ENCODE results near the gene LSP1.
"Not testable (repeated sequence)": the region's sequence is repeated elsewhere in the genome, so short reads cannot be mapped to it uniquely, and the experiment has no call there.

Gene LSP1

DNA sequence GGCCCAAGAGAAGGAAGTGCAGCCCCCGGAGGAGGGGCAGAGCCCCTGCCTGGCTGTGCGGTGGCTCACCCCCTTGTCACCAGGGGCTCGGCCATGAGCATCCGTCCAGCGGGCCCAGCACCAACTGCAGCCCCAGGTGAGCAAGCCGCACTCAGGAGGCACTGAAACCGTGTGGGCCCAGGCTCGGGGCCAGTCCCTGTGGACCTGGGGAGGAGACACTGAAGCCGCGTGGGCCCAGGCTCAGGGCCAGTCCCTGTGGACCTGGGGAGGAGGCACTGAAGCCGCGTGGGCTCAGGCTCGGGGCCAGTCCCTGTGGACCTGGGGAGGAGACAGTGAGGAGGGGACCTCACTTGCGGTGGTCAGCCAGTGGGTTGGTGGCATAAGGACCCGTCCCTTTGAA, 13.9 kb downstream of the LSP1 start:
- DNase-seq, result no peak

DNA sequence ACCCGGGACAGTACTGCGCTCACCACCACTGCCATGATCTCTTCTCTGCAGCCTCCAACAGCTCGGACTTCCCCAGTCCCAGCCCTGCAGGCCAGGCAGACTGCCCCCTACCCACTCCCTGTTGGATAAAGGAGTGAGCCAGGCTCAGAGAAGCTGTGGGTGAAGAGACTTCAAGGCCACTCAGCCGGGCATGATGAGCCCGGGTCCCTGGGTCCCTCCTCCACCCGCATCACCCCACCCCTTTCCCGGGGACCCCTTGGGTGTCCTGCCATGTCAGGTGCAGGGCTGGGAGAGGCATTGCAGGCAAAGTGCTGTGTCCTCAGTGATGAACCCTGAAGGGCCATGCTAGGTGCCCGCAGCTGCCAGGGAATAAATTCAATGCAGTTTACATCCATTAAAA, 14.5 kb downstream of the LSP1 start:
- no peak for DNase-seq

DNA sequence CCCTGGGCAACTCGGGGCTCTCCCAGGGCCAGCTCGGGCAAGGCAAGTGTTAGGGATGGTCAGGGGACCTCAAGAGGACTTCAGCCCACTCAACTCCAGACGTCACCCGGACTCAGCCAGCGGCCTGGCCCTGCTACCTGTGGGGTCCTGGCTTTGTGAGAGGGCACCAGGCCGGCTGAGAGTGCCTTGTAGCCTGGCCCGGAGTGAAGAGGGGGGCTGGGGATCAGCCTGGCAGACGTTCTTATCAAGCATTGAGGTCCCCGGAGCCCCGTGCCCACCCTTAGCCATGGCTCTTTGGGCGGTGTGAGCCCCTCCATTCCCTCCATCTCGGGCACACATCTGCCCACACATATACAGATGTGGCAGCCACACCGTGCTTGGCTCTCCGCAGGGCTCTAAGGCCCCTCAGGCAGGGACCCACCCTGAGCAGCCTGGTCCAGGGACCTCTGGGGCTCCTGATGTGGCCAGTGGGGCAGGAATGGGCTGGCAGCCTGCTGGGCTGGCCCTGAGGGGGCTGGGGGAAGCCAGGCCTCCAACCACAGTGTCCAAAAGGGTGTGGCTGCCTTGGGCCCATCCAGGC, 15.3 kb downstream of the LSP1 start:
- no peak for DNase-seq

DNA sequence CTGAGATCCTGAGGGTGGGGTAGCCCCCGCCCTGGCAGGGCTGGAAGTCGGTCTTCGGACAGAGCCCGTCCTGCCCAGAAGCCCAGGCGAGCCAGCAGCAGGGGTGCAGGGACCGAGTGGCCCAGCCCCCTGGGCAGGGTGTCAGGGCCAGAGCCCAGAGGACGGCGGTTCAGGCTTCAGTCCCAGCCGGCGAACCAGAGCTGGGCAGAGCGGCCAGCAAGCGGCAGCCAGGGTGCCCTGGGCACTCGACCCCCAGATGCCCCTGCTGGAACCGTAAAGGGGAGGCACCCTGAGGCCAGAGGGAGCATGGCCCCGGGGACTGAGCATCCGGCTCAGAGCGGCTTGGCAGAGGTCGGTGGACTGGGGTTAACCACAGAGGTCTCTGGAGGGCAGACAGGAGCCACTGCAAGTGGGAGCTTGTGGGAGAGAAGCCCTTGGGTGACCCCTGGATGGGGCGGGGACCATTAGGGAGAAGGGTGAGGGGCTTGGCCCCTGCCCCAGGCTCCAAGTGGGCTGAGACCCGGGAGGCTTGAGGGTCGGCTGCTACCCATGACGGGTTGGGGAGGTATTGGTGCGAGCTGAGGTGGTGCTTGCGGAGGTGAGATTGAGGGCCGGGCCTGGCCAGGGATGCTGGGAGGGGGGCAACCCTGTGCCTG, 15.9 kb downstream of the LSP1 start:
- DNase-seq, result no peak

DNA sequence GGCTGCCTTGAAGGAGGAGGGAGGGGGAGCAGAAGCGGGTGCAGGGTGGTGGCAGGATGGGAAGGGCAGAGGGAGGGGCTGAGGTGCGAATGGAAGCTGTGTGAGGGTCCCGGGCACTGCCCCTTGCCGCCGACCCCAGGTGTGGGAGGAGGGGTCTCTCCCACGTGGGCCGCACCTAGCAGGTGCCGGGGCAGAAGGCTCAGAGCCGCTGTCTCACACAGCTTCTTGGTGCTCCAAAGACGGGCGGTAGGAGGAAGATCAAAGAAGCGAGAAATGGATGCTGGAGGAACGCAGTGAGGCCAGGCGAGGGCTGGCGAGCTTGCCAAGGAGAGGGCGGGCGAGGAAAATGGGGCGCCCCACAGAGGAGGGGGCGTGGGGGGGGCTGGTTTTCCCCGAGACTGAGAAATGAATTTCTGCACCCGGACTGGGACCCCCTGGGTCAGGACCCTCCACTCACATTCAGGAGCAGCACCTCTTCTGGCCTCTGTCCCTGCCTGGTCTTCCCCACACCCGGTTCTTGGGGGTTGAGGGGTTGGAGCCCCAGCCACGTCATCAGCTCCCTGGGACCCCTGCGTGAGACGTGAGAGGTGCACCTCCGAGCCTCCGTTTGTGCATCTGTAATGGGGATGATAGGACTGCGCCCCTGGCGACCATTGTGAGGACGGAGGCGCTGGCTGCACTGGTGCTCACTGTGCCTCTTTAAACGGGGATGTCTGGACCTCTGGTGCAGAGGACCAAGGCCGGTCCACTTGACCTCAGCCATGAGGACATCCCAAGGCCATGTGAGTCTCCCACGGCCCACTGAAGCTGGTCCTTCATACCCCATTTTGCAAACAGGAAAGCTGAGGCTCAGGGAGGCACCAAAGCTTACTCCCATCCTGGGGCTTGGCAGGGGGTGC, 16.8 kb downstream of the LSP1 start:
- DNase-seq, result no peak

DNA sequence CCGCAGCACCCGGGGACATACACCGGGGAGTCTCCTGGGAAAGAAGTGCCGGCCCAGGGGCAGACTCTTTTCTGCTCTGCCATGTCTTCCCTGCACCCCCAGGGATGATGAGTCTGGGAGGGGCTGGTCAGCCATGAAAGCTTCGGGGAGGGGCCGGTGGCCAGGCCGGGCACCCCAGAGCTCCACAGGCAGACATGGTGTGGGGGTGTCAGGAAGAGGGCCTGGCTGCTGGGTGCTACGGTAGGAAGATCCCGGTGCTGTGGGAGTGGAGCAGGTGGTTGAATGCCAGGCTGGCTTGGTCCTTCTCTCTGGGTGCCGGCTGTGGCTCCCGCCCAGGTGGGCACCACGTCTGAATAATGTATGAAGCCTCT, 17.4 kb downstream of the LSP1 start:
- DNase-seq, result no peak

DNA sequence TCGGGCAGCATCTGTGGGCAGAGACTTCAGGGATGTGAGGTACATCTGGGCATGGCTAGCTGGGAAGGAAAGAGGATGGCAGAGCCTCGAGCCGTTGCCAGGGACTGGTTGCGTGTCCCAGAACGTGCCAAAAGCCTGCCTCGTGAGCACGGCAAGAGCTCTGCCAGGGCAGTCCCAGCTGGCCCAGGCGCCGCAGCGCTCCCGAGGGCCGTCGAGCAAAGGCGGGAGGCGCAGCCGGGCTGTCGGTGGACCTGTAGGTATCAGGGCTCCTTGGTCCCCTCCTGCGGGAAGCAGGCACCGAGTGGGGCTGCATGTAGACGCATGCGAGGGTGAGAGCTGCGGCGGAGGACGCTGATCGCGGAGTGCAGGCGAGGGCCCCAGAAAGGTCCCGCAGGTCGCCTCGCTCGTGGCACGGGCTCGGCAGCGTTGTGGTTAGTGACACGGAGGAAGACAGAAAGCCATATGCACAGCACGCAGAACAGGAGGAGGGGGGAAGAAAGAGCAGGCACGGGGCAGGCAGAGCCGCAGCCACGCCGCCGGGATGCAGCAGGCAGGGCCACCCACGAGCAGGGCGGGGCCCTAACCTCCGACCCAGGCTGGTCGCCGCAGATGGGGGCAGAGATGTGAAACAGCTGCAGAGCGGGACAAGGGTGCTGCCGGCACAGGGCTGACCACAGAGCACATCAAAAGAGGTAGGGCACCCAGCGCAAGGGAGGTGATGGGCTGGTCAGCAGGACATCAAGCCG, 18.0 kb downstream of the LSP1 start:
- no peak for DNase-seq

DNA sequence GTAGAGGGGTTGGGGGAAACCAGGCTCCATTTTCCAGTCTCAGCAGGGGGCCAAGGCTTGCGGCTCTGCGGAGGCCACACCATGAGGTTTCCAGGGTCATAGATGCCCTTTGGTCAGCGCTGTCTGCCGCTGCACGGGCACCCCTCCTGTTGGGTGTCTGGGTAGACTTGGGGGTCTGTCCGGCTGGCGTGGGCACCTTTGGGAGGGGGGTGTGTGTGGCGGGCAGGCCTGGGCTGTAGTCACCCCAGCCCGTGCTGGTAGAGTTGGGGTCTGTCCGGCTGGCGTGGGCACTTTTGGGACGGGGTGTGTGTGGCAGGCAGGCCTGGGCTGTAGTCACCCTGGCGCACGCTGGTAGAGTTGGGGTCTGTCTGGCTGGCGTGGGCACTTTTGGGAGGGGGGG, 18.6 kb downstream of the LSP1 start:
- no peak for DNase-seq

DNA sequence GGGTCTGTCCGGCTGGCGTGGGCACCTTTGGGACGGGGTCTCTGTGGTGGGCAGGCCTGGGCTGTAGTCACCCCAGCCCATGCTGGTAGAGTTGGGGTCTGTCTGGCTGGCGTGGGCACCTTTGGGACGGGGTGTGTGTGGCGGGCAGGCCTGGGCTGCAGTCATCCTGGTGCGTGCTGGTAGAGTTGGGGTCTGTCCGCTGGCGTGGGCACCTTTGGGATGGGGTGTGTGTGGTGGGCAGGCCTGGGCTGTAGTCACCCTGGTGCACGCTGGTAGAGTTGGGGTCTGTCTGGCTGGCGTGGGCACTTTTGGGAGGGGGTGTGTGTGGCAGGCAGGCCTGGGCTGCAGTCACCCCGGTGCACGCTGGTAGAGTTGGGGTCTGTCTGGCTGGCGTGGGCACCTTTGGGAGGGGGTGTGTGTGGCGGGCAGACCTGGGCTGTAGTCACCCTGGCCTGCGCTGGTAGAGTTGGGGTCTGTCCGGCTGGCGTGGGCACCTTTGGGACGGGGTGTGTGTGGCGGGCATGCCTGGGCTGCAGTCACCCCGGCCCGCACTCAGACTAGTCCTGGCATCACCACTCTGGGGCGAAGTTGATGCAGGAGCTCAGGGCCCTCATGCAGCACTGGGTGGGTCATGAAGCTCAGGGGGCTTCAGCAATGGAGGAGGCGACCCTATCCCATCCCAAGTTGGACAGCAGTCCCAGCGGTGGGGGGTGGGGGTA, 19.5 kb downstream of the LSP1 start:
- DNase-seq, result no peak

DNA sequence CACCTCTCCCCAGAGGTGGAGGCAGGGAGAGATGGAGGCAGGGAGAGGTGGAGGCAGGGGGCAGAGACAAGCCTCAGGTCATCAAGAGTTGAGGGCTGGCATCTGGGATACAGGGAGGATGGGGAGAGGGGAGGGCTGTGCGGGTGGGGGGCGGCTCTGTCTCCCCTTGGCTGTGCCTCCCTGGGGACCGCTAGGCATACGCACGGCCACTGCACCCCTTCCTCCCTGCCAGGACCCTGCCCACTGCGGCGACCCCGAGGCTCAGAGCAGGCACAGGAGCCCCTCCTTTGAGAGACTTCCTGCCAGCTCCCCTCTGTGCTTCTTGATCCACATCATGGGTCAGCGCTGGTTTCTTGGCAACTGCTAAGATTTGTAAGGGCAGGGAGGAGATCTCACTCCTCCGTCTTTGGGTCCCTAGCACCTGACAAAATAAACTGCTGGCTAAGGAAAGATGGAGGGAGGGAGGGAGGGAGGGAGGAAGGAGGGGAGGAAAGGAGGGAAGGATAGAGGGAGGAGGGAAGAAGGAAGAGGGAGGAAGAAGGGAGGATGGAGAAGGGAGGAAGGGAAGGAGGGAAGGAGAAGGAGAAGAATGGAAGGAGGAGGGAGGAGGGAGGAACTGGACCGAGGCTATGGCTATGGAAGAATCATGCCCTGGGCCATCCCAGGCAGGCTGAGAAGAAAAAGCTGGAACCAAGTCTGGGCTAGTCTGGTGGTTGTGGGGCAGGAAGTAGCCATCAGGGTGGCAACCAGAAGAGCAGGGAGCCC, 20.3 kb downstream of the LSP1 start:
- peak; percentile 17 for DNase-seq

DNA sequence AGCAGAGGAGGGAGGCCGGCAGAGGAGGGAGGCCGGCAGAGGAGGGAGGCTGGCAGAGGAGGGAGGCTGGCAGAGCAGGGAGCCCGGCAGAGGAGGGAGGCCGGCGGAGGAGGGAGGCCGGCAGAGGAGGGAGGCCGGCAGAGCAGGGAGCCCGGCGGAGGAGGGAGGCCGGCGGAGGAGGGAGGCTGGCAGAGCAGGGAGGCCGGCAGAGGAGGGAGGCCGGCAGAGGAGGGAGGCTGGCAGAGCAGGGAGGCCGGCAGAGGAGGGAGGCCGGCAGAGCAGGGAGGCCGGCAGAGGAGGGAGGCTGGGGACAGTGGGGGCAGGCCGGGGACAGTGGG, 20.9 kb downstream of the LSP1 start:
- not testable (repeated sequence) for DNase-seq

DNA sequence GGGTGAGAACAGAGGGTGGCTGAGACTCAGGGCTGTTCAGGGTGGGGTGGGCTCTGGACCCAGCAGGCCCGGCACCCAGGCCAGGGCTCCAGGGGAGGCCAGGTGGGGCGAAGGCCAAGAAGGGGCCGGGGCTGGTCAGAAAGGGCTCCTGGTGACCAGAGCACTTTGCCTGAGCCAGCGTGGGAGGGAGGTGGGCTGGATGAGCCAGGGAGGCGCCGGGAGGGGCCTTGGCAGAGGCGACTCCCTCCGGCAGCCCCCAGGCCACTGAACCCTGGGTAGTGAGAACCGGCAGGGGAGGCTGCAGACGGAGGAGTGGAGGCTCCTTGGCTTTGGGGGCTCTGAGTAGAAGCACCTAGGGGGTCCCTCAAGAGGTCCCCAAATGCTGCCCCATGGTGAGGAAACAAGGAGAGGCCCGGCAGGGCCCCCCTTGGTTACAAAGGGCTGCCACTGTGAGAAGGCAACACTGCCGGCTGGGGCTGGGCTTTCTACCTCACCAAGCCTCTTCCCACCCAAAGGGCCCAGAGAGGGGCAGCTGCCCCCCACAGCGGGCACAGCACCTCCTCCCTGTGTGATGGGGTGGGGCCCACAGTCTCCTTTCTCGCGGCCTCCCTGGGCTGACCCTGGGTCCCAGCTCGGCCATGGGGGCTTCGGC, 21.7 kb downstream of the LSP1 start:
- not testable (repeated sequence) for DNase-seq

DNA sequence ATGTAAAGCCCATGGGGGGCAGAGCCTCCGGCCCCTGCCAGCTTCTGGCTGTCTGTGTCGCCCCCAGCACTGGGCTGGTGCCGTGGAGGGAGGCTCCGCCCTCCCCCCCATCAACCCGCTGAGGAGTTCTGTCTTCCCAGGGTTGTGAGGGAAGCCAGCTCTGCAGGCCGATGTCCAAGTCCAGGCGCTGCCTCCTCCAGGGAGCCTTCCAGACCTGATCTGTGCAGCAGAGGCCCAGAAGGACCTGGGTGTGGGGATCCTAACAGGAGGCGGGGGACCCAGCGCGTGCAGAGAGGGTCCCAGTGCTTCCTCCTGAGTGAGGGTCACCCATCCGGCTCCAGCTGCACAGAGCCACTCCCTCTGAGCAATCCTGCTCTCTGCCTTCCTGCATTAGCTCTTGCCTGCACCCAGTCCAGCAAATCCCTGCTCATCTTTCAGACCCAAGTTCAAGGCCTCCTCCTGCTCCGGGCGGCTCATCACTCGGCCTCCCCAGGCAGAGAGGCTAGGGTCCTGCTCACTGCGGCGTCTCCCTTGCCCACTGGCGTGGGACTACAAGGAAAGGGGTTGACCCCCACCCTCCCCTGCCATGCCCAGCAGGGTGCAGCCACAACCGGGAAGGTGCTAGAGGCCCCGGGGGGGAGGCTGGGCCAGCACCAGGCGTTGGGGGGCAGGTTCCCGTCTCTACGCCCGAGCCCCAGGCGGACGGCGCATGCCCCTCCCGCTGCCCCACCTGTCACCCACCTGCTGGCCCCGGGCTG, 22.4 kb downstream of the LSP1 start:
- DNase-seq, result no peak

DNA sequence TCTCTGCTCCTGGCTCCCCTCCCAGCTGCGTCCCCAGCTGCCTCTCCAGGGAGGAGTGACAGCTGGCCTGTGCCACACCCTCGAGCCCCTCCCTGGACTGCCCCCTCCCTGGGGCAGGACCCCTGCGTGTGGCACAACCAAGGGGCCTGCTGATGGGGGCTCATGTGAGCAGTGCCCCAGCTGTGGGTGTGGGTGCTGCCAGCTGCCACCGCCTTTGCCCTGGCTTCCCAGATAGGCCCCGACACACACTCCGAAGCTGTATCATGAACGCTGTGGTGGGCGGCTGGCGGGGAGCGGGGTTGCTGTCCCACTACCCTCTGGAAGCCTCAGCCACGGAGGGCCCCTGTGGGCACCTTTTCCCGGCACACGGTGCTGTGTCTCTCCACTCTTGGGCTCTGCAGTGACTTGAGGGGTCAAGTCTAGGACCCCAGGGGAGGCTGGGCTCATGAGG, 23.0 kb downstream of the LSP1 start:
- DNase-seq, result not testable (repeated sequence)

DNA sequence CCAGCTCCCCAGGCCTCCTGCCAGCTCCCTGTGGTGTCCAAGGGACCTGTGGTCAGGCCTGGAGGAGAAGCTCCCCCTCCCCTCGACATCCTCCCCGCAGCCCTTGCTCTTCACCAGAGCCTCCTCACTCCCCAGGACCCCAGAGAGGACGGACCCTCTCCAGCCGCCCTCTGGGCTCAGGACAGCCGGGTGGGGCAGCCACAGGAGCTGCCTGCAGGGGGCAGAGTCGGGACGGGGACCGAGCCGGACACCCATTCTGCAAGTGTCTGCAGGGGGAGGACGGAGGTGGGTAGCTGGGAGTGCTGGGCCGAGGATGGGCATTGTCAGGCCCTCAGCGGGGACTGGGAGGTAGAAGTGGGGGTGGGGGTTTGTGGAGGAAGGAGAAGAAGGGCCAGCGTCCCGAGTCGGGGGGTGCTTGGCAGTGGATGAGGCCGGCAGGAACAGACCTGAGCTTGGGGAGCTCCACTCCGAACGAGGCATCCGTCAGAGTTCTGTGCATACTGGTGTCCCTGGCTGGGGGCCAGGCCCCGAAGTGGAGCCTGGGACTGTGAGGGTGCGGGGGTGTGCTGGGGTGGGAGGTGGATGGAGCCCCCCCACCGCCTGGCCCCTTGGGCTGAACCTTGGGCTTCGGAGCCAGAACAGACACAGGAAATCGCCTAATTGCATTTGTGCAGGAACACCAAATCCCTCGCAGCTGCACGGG, 23.6 kb downstream of the LSP1 start:
- DNase-seq, result peak; percentile 37

DNA sequence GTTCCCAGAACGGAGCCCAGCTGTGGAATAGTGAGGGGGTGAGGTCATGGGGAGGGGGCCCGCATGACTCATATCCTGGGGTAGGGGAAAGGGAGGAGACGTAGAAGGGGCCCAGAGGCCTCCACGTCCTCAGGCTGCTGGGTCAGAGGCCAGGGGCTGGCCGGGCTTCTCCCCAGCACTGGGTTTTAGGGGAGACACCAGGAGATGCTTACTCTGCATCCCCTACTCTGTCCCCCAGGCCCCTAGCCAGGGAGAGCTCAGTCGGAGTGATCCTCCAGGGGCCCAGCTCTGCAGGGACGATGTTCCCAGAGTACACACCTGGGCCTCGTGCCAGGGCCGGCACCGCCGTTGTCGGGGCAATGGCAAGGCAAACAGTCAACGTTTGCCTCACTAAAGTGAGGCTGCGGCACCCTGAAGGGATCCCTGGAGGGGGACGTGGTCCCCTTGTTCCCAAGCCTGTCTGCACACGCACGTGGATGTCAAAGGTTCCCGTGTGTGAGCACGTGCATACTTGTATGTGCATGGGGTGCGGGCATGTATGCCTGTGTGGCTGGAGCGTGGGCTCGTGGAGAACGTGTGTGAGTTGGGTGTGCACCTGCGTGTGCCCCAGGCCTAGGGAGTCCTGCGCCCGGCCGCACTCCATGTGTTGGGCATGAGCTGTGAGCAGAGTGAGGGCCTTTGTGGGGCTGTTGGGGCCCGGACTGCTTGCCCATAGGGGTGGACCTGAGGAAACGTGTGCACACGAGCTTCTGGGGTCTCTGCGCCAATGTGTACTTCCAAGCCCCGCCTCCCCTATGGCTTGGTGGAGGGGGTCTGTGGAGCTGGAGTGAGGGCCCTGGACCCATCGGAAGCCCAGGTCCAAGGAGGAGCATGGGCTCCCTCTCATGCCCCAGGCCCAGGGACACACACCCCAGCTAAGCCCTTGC, 24.6 kb downstream of the LSP1 start:
- DNase-seq, result peak; percentile 43

DNA sequence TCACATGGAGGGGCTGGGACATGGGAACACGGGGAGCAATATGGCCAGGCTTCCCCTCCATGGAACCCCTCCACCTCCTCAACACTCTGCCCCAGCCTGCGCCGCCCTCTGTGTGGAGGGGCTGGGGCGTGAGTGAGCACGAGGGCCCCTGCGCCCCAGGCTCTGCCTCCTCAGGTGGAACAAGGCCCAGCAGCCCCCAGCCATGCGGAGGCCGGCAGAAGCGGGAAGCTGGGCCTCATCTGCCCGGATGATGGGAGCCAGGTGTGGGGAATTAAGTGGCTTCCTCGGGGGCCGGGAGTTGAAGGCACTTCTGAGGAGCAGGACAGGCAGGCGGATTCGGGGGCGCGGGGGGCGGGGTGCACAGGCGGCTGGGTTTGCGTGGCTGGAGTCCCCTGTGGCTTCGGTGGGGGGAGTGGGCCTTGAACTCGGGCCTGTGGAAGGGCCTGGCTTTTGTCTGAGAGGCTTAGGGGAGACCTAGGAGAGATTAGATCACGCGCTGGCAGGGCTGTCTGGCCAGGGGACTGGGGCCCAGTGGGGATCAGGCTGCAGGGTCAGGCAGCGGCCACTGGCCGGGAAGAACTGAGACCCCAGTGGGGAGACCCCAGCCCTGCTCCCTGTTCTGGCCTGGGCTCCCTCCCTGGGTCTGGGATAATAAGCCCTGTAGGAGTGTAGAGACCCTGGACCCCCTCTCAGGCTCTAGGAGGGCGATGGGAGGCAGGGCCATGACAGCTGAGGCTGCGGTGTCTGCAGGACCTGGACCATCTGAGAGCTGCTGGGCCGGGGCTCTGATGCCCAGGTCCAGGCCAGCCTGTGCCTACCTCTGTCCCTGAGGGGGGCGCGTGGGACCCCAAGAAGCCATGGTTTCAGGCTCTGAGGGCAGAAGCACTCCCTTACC, 25.5 kb downstream of the LSP1 start:
- DNase-seq, result no peak

Data from fibroblast of skin of right biceps (primary cell).